OCI-LY7 (cell line): ENCODE results near the gene RTBDN. TPM values are rescaled to one million over a fixed set of nuclear protein-coding genes. Genes with fewer than 3 reads are reported as not detected.

Experiments used
- BruUV-seq: library from RNA; stranded (reverse); fragments of 400-500 nt; replicated peaks from 2 replicates; lab custom pipeline; 2021; lab: Mats Ljungman, UMichigan
- CTCF ChIA-PET: fragments of 300-600 bp; sonication (Branson Sonifier 250); formaldehyde crosslinking; loops from one replicate; lab custom pipeline; 2022; ENCODE audit warnings: antibody characterized with exemption; ENCODE audit not compliant: unreplicated experiment; lab: Charles Lee
- POLR2A ChIA-PET: fragments of 300-600 bp; sonication (Branson Sonifier 250); formaldehyde crosslinking; loops from one replicate; lab custom pipeline; 2022; ENCODE audit warnings: antibody characterized with exemption; lab: Charles Lee
- DNase-seq: peaks from one replicate; pipeline ENCODE4 v3.0.0-alpha.2; 2015; ENCODE audit warnings: low spot score
- H2AFZ ChIP-seq: fragments of 200-600 bp; sonication (generic), shearing (Covaris generic); 2 replicates; pipeline ENCODE4 v1.6.1; 2014; ENCODE audit warnings: mild to moderate bottlenecking, antibody characterized with exemption, low read length, moderate library complexity
- H3K27ac ChIP-seq: fragments of 200-600 bp; sonication (generic); 2 replicates; pipeline ENCODE4 v1.5.1; 2014; ENCODE audit warnings: mixed run types, low read depth, mild to moderate bottlenecking, moderate library complexity, low read length, inconsistent platforms; ENCODE audit not compliant: poor library complexity, severe bottlenecking
- H3K36me3 ChIP-seq: fragments of 200-600 bp; sonication (generic); 2 replicates; pipeline ENCODE4 v1.6.1; 2014; ENCODE audit warnings: mild to moderate bottlenecking, antibody characterized with exemption, low read length, moderate library complexity, mixed read lengths; ENCODE audit not compliant: insufficient read depth
- H3K4me1 ChIP-seq: fragments of 200-600 bp; sonication (generic); 2 replicates; pipeline ENCODE4 v1.5.1; 2014; ENCODE audit warnings: mild to moderate bottlenecking, low read length; ENCODE audit not compliant: insufficient read depth, poor library complexity, severe bottlenecking
- H3K4me2 ChIP-seq: fragments of 200-600 bp; sonication (generic); 2 replicates; pipeline ENCODE4 v1.6.1; 2014; ENCODE audit warnings: mild to moderate bottlenecking, low read length
- H3K4me3 ChIP-seq: fragments of 200-600 bp; sonication (generic); 2 replicates; pipeline ENCODE4 v1.5.1; 2014; ENCODE audit warnings: mild to moderate bottlenecking, low read depth, low read length; ENCODE audit not compliant: poor library complexity, severe bottlenecking
- H3K79me2 ChIP-seq: fragments of 200-600 bp; sonication (generic); 2 replicates; pipeline ENCODE4 v1.6.1; 2016; ENCODE audit warnings: low read depth, mild to moderate bottlenecking, low read length, moderate library complexity, mixed read lengths; ENCODE audit not compliant: insufficient read depth
- H3K9me2 ChIP-seq: fragments of 200-600 bp; sonication (generic); 2 replicates; pipeline ENCODE4 v1.6.1; 2016; ENCODE audit warnings: mild to moderate bottlenecking, low read length, mixed read lengths; ENCODE audit not compliant: insufficient read depth
- H3K9me3 ChIP-seq: fragments of 200-600 bp; sonication (generic); 2 replicates; pipeline ENCODE4 v1.6.1; 2014; ENCODE audit warnings: mild to moderate bottlenecking, mixed run types, low read length, mixed read lengths
- H4K20me1 ChIP-seq: fragments of 200-600 bp; sonication (generic); 2 replicates; pipeline ENCODE4 v1.6.1; 2014; ENCODE audit warnings: mild to moderate bottlenecking, antibody characterized with exemption, low read length, moderate library complexity, mixed read lengths; ENCODE audit not compliant: insufficient read depth
- CTCF ChIP-seq: fragments of 200-600 bp; sonication (generic); conservative IDR thresholded peaks from 2 replicates; pipeline ENCODE4 v1.5.1; 2014; ENCODE audit warnings: mild to moderate bottlenecking, antibody characterized with exemption, low read length, moderate library complexity, mixed read lengths
- EZH2phosphoT487 ChIP-seq: fragments of 200-600 bp; sonication (generic); IDR thresholded peaks from 2 replicates; pipeline ENCODE4 v1.6.1; 2018; ENCODE audit warnings: low read depth, borderline replicate concordance, mild to moderate bottlenecking, mixed run types, antibody characterized with exemption, low read length, moderate library complexity, mixed read lengths
- intact Hi-C: fragments of 100-400 bp; cut with micrococcal nuclease; formaldehyde crosslinking; loops from one replicate; pipeline ENCODE4 v1.10.0; 2022; ENCODE audit not compliant: unreplicated experiment
- total RNA-seq, 2 experiments: library from RNA; depleted of rRNA in 1 of 2; stranded (reverse); fragments of >200 nt in 1 of 2; shearing (Covaris generic) in 1 of 2; gene quantifications; 2 replicates each; pipeline ENCODE4 v1.2.3, GENCODE V29; 2014 to 2022

The RTBDN gene
- total RNA-seq, 2 experiments from 2014 or later = 1.2 TPM; not detected in 1

- intact Hi-C loops = loop anchor here (2.0 to 5.0 kb wide), 2 partner anchors 58 to 71 kb away; partner anchors contain the start of genes TNPO2 and TRIR
- no peaks in the 10 kb centered on the region for H3K9me2 ChIP-seq
- no peak for DNase-seq
- H3K4me2 ChIP-seq = peak overlapping the region; percentile 95
- no peaks in the 10 kb centered on the region; the same call in 1 of the 2 replicates for H4K20me1 ChIP-seq
- ChIA-PET CTCF (interaction anchor here (0.6 to 2.8 kb wide), 4 partner anchors 9 to 1386 kb away, joined by 3 to 20 read pairs (median 3); no protein-coding TSS in a partner anchor), POLR2A (interaction anchor here (0.6 to 2.2 kb wide), 7 partner anchors 9 to 59 kb away, joined by 3 to 5 read pairs (median 3); partner anchors contain the start of genes RNASEH2A, THSD8 and TRIR)
- BruUV-seq = TSS peak; percentile 90
- peak overlapping the region; percentile 77 for H3K27ac ChIP-seq
- no peak for TF ChIP-seq CTCF
- no peak for TF ChIP-seq EZH2phosphoT487
- H3K4me1 ChIP-seq = peaks cover 45% of the 10 kb centered on the region
- H3K79me2 ChIP-seq = peaks cover 8% of the 10 kb centered on the region
- no peaks in the 10 kb centered on the region for H3K9me3 ChIP-seq
- 0 out of 2 replicates have a peak, but pooled peaks cover 3% of the 10 kb centered on the region for H3K36me3 ChIP-seq
- peak overlapping the region; percentile 84 for H3K4me3 ChIP-seq
- H2AFZ ChIP-seq = no peak overlapping the region; the same call in 1 of the 2 replicates
These were observed 41.5 kb downstream of the RTBDN start for GRCh38 chr19:12792853-12793289.

GRCh38 chr19:12792051-12792852, 42.1 kb downstream of the RTBDN start:
- TF ChIP-seq EZH2phosphoT487 (no peak), CTCF (no peak)
- peak overlapping the region; percentile 84 for H3K4me3 ChIP-seq
- peak overlapping the region; percentile 77 for H3K27ac ChIP-seq
- intact Hi-C loops = loop anchor here (2.0 to 5.0 kb wide), 2 partner anchors 57 to 70 kb away; partner anchors contain the start of genes TNPO2 and TRIR
- H2AFZ ChIP-seq = no peak overlapping the region; the same call in 1 of the 2 replicates
- H4K20me1 ChIP-seq = no peaks in the 10 kb centered on the region; the same call in 1 of the 2 replicates
- H3K4me1 ChIP-seq = peaks cover 45% of the 10 kb centered on the region
- POLR2A ChIA-PET = interaction anchor here (0.6 to 2.2 kb wide), 7 partner anchors 8 to 58 kb away, joined by 3 to 10 read pairs (median 4); partner anchors contain the start of genes RNASEH2A, THSD8 and TRIR
- no peaks in the 10 kb centered on the region for H3K9me2 ChIP-seq
- no peaks in the 10 kb centered on the region for H3K36me3 ChIP-seq
- H3K4me2 ChIP-seq = peak overlapping the region; percentile 95
- H3K9me3 ChIP-seq = no peaks in the 10 kb centered on the region
- CTCF ChIA-PET = interaction anchor here (0.6 to 2.8 kb wide), 3 partner anchors 14 to 1385 kb away, joined by 3 to 20 read pairs (median 4); no protein-coding TSS in a partner anchor
- H3K79me2 ChIP-seq = peaks cover 8% of the 10 kb centered on the region
- BruUV-seq = no TSS peak
- DNase-seq = peak; percentile 91
